ENCODE results near the gene GTF3C5. TPM values are rescaled to one million over a fixed set of nuclear protein-coding genes. Genes with fewer than 3 reads are reported as not detected.
"Not testable (repeated sequence)": the region's sequence is repeated elsewhere in the genome, so short reads cannot be mapped to it uniquely, and the experiment has no call there.

GTF3C5 gene
- total and polyA plus RNA-seq, 12 donors = 29.4 to 79.1 (median 36.6) TPM

- DNase-seq; H3K27me3 ChIP-seq; H3K9me3 ChIP-seq; H3K4me3 ChIP-seq; H3K36me3 ChIP-seq; H3K27ac ChIP-seq; intact Hi-C loops (cut with DNase I); ATAC-seq: not testable (repeated sequence)
- WGBS, 2 donors = 89 to 90% methylated on average over 16 to 17 of the region's 17 CpGs
- peaks cover 0 to 15% (median 0%) of the 10 kb centered on the region in 9 donors for H3K4me1 ChIP-seq
Observed at GRCh38 chr9:133086212-133086860, 55.5 kb downstream of the GTF3C5 start.

- Histone ChIP-seq H3K27ac (no peak overlapping the region), H3K36me3 (no peaks in the 10 kb centered on the region), H3K4me1 (peaks cover 0 to 15% (median 0%) of the 10 kb centered on the region in 9 donors), H3K27me3 (no peaks in the 10 kb centered on the region), H3K4me3 (no peak overlapping the region), H3K9me3 (no peaks in the 10 kb centered on the region)
- DNase-seq = no peak
- WGBS, 2 donors = 78 to 88% methylated on average over 14 to 15 of the region's 15 CpGs
- no peak for TF ChIP-seq CTCF (IDR thresholded peaks at IDR 0.05)
- no peak for ATAC-seq
- intact Hi-C loops (cut with DNase I) = no loop called here
Observed at GRCh38 chr9:133086894-133087293, 56.1 kb downstream of the GTF3C5 start.

GRCh38 chr9:133087429-133088145, 56.8 kb downstream of the GTF3C5 start:
- TF ChIP-seq CTCF (IDR thresholded peaks at IDR 0.05) = no peak
- Histone ChIP-seq H3K27ac (no peak overlapping the region), H3K4me3 (no peak overlapping the region), H3K27me3 (no peaks in the 10 kb centered on the region), H3K9me3 (no peaks in the 10 kb centered on the region), H3K4me1 (peaks cover 0 to 15% (median 0%) of the 10 kb centered on the region in 9 donors), H3K36me3 (no peaks in the 10 kb centered on the region)
- intact Hi-C loops (cut with DNase I) = no loop called here
- ATAC-seq = no peak
- no peak for DNase-seq
- WGBS, 2 donors = 71 to 79% methylated on average over 7 of the region's 7 CpGs

- TF ChIP-seq CTCF (IDR thresholded peaks at IDR 0.05) = no peak
- 96 to 97% methylated on average over 10 of the region's 10 CpGs for WGBS, 2 donors
Observed at GRCh38 chr9:133088146-133088750, 57.5 kb downstream of the GTF3C5 start.

More at GRCh38 chr9:133088146-133088750, 57.5 kb downstream of the GTF3C5 start:
- ATAC-seq = no peak
- no peaks in the 10 kb centered on the region for H3K9me3 ChIP-seq
- intact Hi-C loops (cut with DNase I) = no loop called here
- no peaks in the 10 kb centered on the region for H3K36me3 ChIP-seq
- no peak for DNase-seq
- peaks cover 0 to 15% (median 0%) of the 10 kb centered on the region in 9 donors for H3K4me1 ChIP-seq
- no peak overlapping the region for H3K4me3 ChIP-seq
- H3K27me3 ChIP-seq = no peaks in the 10 kb centered on the region
- H3K27ac ChIP-seq = no peak overlapping the region
